RWPE1 (cell line): Measurements from ENCODE around the gene MYB.

ENCODE experiments used
- CTCF ChIA-PET: fragments of 350-600 bp; sonication (Branson Sonifier 250); formaldehyde crosslinking; extraction: SDS; loops from one replicate; lab custom pipeline; 2021; lab: Yijun Ruan, JAX
- POLR2A ChIA-PET: fragments of 400-600 bp; formaldehyde crosslinking; extraction: SDS; loops from one replicate; lab custom pipeline; 2020; ENCODE audit warnings: antibody characterized with exemption; ENCODE audit not compliant: low non-redundant PET; lab: Yijun Ruan, JAX
- DNase-seq: peaks from one replicate; pipeline ENCODE4 v3.0.0; 2012; ENCODE audit warnings: low spot score
- H3K27ac ChIP-seq: fragments of 450-650 bp; 2 replicates; pipeline ENCODE4 v1.5.1; 2017
- TF ChIP-seq, protein P1 (sequence below): fragments of 450-650 bp; conservative IDR thresholded peaks from 2 replicates; pipeline ENCODE4 v1.5.1; 2017; ENCODE audit warnings: low read depth, mild to moderate bottlenecking

Gene MYB

DNA sequence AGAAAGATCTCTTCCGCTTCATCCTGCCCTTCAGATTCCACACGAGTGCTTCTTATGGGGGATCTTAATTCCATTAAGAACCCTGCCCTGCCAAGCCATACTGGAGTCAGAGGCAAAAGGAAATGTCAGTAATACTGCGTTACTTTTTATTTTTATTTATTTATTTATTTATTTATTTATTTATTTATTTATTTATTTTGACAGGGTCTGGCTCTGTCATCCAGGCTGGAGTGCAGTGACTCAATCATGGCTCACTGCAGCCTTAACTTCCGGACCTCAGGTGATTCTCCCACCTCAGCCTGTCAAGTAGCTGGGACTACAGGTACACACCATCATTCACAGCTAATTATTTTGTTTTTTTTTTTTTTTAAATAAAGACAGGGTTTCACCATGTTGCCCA lies 79.5 kb downstream of the MYB start:
- no peak for DNase-seq
- ChIA-PET POLR2A (no interaction called here), CTCF (interaction anchor here (0.7 kb wide), 1 partner anchor 1709 kb away, joined by 3 read pairs; no protein-coding TSS in a partner anchor)
- TF ChIP-seq, protein P1, sequence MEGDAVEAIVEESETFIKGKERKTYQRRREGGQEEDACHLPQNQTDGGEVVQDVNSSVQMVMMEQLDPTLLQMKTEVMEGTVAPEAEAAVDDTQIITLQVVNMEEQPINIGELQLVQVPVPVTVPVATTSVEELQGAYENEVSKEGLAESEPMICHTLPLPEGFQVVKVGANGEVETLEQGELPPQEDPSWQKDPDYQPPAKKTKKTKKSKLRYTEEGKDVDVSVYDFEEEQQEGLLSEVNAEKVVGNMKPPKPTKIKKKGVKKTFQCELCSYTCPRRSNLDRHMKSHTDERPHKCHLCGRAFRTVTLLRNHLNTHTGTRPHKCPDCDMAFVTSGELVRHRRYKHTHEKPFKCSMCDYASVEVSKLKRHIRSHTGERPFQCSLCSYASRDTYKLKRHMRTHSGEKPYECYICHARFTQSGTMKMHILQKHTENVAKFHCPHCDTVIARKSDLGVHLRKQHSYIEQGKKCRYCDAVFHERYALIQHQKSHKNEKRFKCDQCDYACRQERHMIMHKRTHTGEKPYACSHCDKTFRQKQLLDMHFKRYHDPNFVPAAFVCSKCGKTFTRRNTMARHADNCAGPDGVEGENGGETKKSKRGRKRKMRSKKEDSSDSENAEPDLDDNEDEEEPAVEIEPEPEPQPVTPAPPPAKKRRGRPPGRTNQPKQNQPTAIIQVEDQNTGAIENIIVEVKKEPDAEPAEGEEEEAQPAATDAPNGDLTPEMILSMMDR, result no peak
- no peak overlapping the region for H3K27ac ChIP-seq

DNA sequence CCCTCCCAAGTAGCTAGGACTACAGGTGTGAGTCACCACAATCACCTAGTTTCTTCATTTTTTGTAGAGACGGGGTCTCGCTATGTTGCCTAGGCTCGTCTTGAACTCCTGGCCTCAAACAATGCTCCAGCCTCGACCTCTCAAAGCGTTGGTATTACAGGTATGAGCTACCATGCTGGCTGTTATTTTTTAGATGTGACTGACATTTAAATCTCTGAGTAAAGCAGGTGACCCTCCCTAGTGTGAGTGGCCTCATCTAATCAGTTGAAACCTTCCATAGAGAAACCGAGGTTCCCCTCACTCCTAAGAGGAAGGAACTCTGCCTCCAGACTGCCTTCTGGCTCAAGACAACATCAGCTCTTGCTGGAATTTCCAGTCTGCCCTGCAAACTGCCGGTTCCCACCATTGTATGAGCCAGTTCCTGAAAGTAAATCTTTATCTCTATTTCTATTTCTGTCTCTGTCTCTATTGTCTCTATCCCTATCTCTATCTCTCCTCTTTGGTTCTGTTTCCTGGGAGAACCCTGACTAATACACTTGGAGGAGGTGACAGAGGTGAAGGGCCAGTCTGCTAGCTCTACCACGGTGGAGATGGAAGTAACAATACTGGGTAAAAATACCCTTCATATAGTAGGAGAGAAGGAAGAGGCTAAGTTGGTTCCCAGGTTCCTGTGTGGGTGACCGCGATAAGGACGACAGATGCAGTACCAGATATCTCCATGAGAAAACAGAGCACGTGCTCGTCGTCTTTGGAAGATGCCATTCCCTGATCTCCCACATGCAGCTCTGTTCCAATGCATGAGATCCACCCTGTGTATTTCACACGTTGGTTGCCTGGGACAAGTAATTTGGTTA lies 81.0 kb downstream of the MYB start:
- H3K27ac ChIP-seq, result no peak overlapping the region
- ChIA-PET POLR2A (no interaction called here), CTCF (interaction anchor here (0.6 to 0.7 kb wide), 4 partner anchors 17 to 1375 kb away, joined by 3 to 4 read pairs (median 3); no protein-coding TSS in a partner anchor)
- DNase-seq, result no peak
- TF ChIP-seq, protein P1, result no peak

DNA sequence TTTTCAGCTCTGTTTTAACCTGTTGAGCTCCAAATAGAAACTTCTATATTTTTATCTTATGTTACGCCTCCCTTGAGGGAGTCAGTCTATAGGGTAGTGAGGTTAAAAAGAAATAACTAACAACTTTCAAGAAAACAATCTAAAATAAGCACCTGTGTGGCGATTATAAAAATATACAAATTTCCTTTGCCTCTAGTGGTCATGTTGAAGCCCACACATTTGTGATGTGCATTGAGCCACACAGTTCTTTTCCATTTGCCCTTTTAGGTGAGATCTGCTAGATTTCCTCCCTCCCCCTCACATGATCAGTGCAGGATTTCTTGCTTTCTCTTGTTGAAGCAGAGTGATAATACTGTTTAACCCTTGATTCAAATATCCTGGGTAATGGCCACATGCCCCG lies 84.2 kb downstream of the MYB start:
- no peak for DNase-seq
- TF ChIP-seq, protein P1, result no peak
- no peak overlapping the region for H3K27ac ChIP-seq
- POLR2A ChIA-PET, result no interaction called here
- CTCF ChIA-PET, result interaction anchor here (0.6 kb wide), 1 partner anchor 1517 kb away, joined by 7 read pairs; no protein-coding TSS in a partner anchor

DNA sequence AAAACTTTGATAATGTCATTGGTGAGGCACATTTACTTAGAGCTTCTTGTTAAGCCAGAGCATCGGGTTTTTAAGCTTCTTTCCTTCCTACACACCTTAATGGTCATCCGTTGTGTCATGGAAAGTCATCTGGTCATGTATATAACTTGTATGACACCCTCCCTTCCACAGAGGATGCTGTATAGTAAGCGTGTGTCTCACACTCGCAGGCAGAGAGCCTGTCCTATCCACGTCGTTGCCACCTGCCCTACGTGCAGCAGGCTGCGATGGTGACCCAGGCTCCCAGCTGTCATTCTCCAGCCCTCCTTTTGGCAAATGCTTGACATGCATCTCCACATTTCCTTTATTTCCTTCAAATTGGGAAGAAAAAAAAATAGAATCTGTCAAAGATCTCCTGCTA lies 85.6 kb downstream of the MYB start:
- TF ChIP-seq, protein P1, result no peak
- ChIA-PET CTCF (no interaction called here), POLR2A (interaction anchor here (0.7 kb wide), 1 partner anchor 108 kb away, joined by 3 read pairs; no protein-coding TSS in a partner anchor)
- DNase-seq, result no peak
- H3K27ac ChIP-seq, result no peak overlapping the region

- no peak for DNase-seq
- ChIA-PET POLR2A (no interaction called here), CTCF (interaction anchor here (0.6 kb wide), 1 partner anchor 117 kb away, joined by 3 read pairs; no protein-coding TSS in a partner anchor)
- H3K27ac ChIP-seq, result no peak overlapping the region
- TF ChIP-seq, protein P1, result no peak
Observed at GRCh38 chr6:135267085-135267484, 86.0 kb downstream of the MYB start.

DNA sequence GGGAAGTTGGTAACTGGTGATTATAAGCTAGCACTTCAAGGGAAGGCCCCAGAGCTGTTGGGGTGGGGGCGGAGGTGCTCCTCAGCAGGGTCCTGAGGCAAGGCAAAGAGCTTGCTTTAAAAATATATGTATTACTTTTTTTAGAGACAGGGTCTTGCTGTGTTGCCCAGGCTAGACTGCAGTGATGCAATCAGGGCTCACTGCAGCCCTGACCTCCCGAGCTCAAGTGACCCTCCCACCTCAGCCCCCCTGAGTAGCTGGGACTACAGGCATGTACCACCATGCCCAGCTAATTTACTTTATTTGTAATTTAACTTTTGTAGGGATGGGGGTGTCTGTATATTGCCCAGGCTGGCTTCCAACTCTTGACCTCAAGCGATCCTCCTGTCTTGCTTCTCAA lies 87.2 kb downstream of the MYB start:
- TF ChIP-seq, protein P1, result no peak
- POLR2A ChIA-PET, result no interaction called here
- no peak for DNase-seq
- H3K27ac ChIP-seq, result no peak overlapping the region
- CTCF ChIA-PET, result no interaction called here
